ENCODE data around the gene RAB8A. TPM values are rescaled to one million over a fixed set of nuclear protein-coding genes. Genes with fewer than 3 reads are reported as not detected.

RAB8A gene
- total and polyA plus RNA-seq, 2 of the 8 experiments (the other 6 are each of a cell fraction or from before 2014, with no cell fraction given): 65.8 to 97.0 TPM

GRCh38 chr19:16070366-16070990 lies 41.2 kb upstream of the RAB8A start:
- Histone ChIP-seq H3K14ac (ENCODE audit: insufficient read length) (no peak overlapping the region), H3K4me1 (replicated peaks in 1 of 4; ENCODE audit: control insufficient read depth in 3 of 4, insufficient read depth in 4 of 4, low read length in 3 of 4) (peaks cover 0 to 3% (median 0%) of the 10 kb centered on the region in 4 experiments; a peak in 3 of 7 replicates), H2BK120ac (replicated peaks; ENCODE audit: low read depth, low read length) (no peak overlapping the region), H3K27me3 (replicated peaks in 1 of 4; ENCODE audit: control insufficient read depth in 3 of 4, extremely low read depth in 1 of 4, insufficient read depth in 3 of 4, low read length in 3 of 4) (no peaks in the 10 kb centered on the region), H3K9ac (replicated peaks in 1 of 4; ENCODE audit: extremely low read depth in 1 of 4, low read depth in 3 of 4, low read length in 3 of 4) (no peak overlapping the region), H2BK12ac (ENCODE audit: low read depth, low read length) (no peak overlapping the region), H3K79me1 (ENCODE audit: low read depth, low read length) (no peaks in the 10 kb centered on the region), H3K27ac (ENCODE audit: low read depth, low read length) (no peak overlapping the region), H2BK5ac (ENCODE audit: low read depth, low read length) (no peak overlapping the region), H2AFZ (ENCODE audit: low read length) (no peak overlapping the region), H3K4me2 (ENCODE audit: insufficient read depth in 1 of 2, low read depth in 2 of 2, low read length in 2 of 2) (no peak overlapping the region), H4K91ac (replicated peaks; ENCODE audit: insufficient read length, low read length) (no peak overlapping the region), H4K8ac (ENCODE audit: extremely low read depth, insufficient read depth, low read length) (no peak overlapping the region), H3K56ac (replicated peaks; ENCODE audit: insufficient read length, low read depth, low read length) (no peak overlapping the region), H3K23ac (ENCODE audit: insufficient read length) (no peak overlapping the region), H3K18ac (ENCODE audit: extremely low read depth, low read length) (no peak overlapping the region), H4K5ac (ENCODE audit: insufficient read length, low read depth, low read length) (no peak overlapping the region), H4K20me1 (replicated peaks in 1 of 2; ENCODE audit: control insufficient read depth in 1 of 2, insufficient read depth in 2 of 2, low read length in 2 of 2) (peaks cover 0 to 4% of the 10 kb centered on the region in 2 experiments), H2BK15ac (ENCODE audit: low read length) (no peak overlapping the region), H3K79me2 (ENCODE audit: control insufficient read depth in 1 of 2, insufficient read depth in 2 of 2, low read length in 2 of 2) (peaks cover 0 to 3% of the 10 kb centered on the region in 2 experiments; a peak in 1 of 4 replicates), H3K9me3 (ENCODE audit: insufficient read depth in 2 of 2, low read depth in 1 of 2, low read length in 1 of 2) (no peaks in the 10 kb centered on the region), H3K36me3 (ENCODE audit: control insufficient read depth in 2 of 4, insufficient read depth in 4 of 4, low read length in 3 of 4) (no peaks in the 10 kb centered on the region), H2AK5ac (ENCODE audit: low read depth, low read length) (no peak overlapping the region), H2BK20ac (ENCODE audit: low read length) (no peak overlapping the region), H3K4ac (replicated peaks; ENCODE audit: insufficient read length, low read depth, low read length) (no peak overlapping the region), H3K23me2 (ENCODE audit: low read depth, low read length) (peaks cover 12% of the 10 kb centered on the region), H3K4me3 (ENCODE audit: extremely low read depth in 1 of 4, insufficient read depth in 2 of 4, low read depth in 3 of 4, low read length in 4 of 4) (no peak overlapping the region)
- ChIA-PET CTCF (ENCODE audit: partially characterized antibody) (interaction anchor here (1.4 to 9.6 kb wide), 2 partner anchors 8 to 115 kb away, joined by 3 to 107 read pairs; partner anchors contain the start of gene FAM32A), POLR2A (ENCODE audit: partially characterized antibody) (interaction anchor here (22.4 kb wide), 1 partner anchor 28 kb away, joined by 582 read pairs; the partner anchor contains the start of gene RAB8A)
- DNase-seq (ENCODE audit: low read depth in 1 of 2, low spot score in 2 of 2) (no peak), FAIRE-seq (no peak)
- WGBS, 2 experiments (ENCODE audit: extremely low coverage in 1 of 2, insufficient coverage in 1 of 2, insufficient read length in 1 of 2, insufficient replicate concordance in 2 of 2, low coverage in 1 of 2, low lambda C conversion rate in 2 of 2, missing lambda C conversion rate in 1 of 2): 79% methylated on average over 15 of the region's 16 CpGs; no CpG with 5 or more reads in 1 of the 2 experiments
- TF ChIP-seq CHD1 (IDR thresholded peaks at IDR 0.05; ENCODE audit: low read depth, low read length) (no peak), CTBP2 (IDR thresholded peaks at IDR 0.05; ENCODE audit: borderline replicate concordance, insufficient read depth, insufficient read length, low read length) (no peak), ATF2 (IDR thresholded peaks at IDR 0.05; ENCODE audit: low read length) (no peak), CREB1 (IDR thresholded peaks at IDR 0.05) (no peak), SRF (IDR thresholded peaks at IDR 0.05; ENCODE audit: low read depth, low read length) (no peak), SAP30 (IDR thresholded peaks at IDR 0.05; ENCODE audit: insufficient read depth, insufficient replicate concordance, low read length) (no peak), BCL11A (IDR thresholded peaks at IDR 0.05; ENCODE audit: low read depth in 2 of 2, low read length in 2 of 2) (no peak), ZNF274 (IDR thresholded peaks at IDR 0.05; ENCODE audit: borderline replicate concordance, extremely low read depth, low read length) (no peak), NANOG (IDR thresholded peaks at IDR 0.05; ENCODE audit: insufficient read depth, low read depth, low read length, poor library complexity, severe bottlenecking) (no peak)

All from H1 (cell line).